Parathyroid adenoma (tissue), 2 donors: ENCODE data around the gene PSMD8.
A peak's percentile ranks its signal among the peaks of the same experiment; 100 is the strongest.

Experiments used
- H2AFZ ChIP-seq: fragments of 300-600 bp; sonication (generic); one replicate; pipeline ENCODE4 v1.7.0; 2017; ENCODE audit warnings: antibody characterized with exemption, mild to moderate bottlenecking
- H3K27ac ChIP-seq: fragments of 300-600 bp; sonication (generic); one replicate; pipeline ENCODE4 v1.7.0; 2017
- H3K27me3 ChIP-seq: fragments of 300-600 bp; sonication (generic); one replicate; pipeline ENCODE4 v1.7.0; 2017; ENCODE audit warnings: low read length; ENCODE audit not compliant: control insufficient read depth, insufficient read depth
- H3K36me3 ChIP-seq: fragments of 300-600 bp; sonication (generic); one replicate; pipeline ENCODE4 v1.7.0; 2017; ENCODE audit warnings: low read length; ENCODE audit not compliant: control insufficient read depth, insufficient read depth
- H3K4me1 ChIP-seq: fragments of 300-600 bp; sonication (generic); one replicate; pipeline ENCODE4 v1.7.0; 2017; ENCODE audit warnings: control low read depth
- H3K4me2 ChIP-seq: fragments of 300-600 bp; sonication (generic); one replicate; pipeline ENCODE4 v1.7.0; 2017; ENCODE audit warnings: low read length
- H3K4me3 ChIP-seq: fragments of 300-600 bp; sonication (generic); one replicate; pipeline ENCODE4 v1.7.0; 2017; ENCODE audit warnings: low read depth, low read length
- H3K79me2 ChIP-seq: fragments of 300-600 bp; sonication (generic); one replicate; pipeline ENCODE4 v1.7.0; 2017; ENCODE audit warnings: control low read depth
- H3K9ac ChIP-seq: fragments of 300-600 bp; sonication (generic); one replicate; pipeline ENCODE4 v1.7.0; 2017; ENCODE audit warnings: mild to moderate bottlenecking
- H3K9me3 ChIP-seq: fragments of 300-600 bp; sonication (generic); one replicate; pipeline ENCODE4 v1.7.0; 2017; ENCODE audit warnings: low read length; ENCODE audit not compliant: control insufficient read depth
- TF ChIP-seq, protein P1 (sequence below): fragments of 300-600 bp; sonication (generic); IDR thresholded peaks from one replicate; pipeline ENCODE4 v1.7.0; 2017; ENCODE audit warnings: antibody characterized with exemption, mild to moderate bottlenecking
- donor health status: primary hyperparathyroidism.

Gene PSMD8

DNA sequence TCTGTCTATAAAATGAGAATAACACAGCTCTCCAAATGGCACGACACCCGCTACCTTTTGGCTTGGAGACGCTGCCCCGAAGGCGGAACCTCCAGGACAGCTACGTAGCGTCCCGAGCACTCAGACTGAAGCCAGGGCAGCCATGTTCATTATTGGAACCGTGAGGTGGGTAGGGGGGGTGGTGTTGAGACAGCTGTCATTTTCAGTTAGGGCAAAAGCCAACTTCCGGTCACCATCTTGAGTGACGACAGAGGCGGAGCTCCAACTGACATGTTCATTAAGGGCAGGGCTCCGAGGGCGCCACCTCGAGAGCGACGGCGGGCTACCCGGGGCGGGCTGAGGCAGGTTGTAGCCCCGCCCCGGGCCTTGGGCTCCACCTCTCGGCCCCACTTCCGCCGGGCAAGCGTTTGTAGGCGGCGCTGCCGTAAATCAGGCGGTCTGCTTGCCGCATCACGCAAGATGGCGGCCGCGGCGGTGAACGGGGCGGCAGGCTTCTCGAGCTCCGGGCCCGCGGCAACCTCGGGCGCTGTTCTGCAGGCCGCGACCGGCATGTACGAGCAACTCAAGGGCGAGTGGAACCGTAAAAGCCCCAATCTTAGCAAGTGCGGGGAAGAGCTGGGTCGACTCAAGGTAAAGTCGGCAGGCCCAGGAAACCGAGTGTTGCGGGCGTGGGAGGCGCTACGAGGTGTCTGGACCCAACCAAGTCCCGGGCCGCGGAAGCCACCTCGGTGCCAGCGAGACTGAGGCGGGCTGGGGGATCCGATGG is at the start of gene PSMD8:
TSS of gene PSMD8 (plus strand) at position 240 of the 766 bp plus-strand sequence. CDS start at position 271, 31 bp downstream.
- Histone ChIP-seq H3K4me1 (peaks cover 9% of the 10 kb centered on the region), H3K79me2 (peaks cover 39% of the 10 kb centered on the region), H3K4me2 (peak within 1 kb of the TSS; percentile 89), H2AFZ (peak within 1 kb of the TSS; percentile 98), H3K9ac (peak within 1 kb of the TSS; percentile 85), H3K27me3 (no peaks in the 10 kb centered on the region), H3K4me3 (peak within 1 kb of the TSS; percentile 87), H3K36me3 (no peaks in the 10 kb centered on the region), H3K27ac (peak within 1 kb of the TSS; percentile 91), H3K9me3 (no peaks in the 10 kb centered on the region)
- TF ChIP-seq, protein P1, sequence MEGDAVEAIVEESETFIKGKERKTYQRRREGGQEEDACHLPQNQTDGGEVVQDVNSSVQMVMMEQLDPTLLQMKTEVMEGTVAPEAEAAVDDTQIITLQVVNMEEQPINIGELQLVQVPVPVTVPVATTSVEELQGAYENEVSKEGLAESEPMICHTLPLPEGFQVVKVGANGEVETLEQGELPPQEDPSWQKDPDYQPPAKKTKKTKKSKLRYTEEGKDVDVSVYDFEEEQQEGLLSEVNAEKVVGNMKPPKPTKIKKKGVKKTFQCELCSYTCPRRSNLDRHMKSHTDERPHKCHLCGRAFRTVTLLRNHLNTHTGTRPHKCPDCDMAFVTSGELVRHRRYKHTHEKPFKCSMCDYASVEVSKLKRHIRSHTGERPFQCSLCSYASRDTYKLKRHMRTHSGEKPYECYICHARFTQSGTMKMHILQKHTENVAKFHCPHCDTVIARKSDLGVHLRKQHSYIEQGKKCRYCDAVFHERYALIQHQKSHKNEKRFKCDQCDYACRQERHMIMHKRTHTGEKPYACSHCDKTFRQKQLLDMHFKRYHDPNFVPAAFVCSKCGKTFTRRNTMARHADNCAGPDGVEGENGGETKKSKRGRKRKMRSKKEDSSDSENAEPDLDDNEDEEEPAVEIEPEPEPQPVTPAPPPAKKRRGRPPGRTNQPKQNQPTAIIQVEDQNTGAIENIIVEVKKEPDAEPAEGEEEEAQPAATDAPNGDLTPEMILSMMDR, result peak; percentile 59

DNA sequence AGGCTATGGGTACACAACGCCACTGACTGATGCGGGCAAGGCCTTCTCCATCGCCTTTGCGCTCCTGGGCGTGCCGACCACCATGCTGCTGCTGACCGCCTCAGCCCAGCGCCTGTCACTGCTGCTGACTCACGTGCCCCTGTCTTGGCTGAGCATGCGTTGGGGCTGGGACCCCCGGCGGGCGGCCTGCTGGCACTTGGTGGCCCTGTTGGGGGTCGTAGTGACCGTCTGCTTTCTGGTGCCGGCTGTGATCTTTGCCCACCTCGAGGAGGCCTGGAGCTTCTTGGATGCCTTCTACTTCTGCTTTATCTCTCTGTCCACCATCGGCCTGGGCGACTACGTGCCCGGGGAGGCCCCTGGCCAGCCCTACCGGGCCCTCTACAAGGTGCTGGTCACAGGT is 47.8 kb upstream of the PSMD8 start:
- TF ChIP-seq, protein P1, result no peak
- H2AFZ ChIP-seq, result no peak overlapping the region
- no peaks in the 10 kb centered on the region for H3K9me3 ChIP-seq
- H3K9ac ChIP-seq, result no peak overlapping the region
- H3K27me3 ChIP-seq, result no peaks in the 10 kb centered on the region
- no peaks in the 10 kb centered on the region for H3K79me2 ChIP-seq
- H3K4me2 ChIP-seq, result no peak overlapping the region
- H3K4me1 ChIP-seq, result no peaks in the 10 kb centered on the region
- H3K36me3 ChIP-seq, result no peaks in the 10 kb centered on the region
- no peak overlapping the region for H3K27ac ChIP-seq
- H3K4me3 ChIP-seq, result no peak overlapping the region

DNA sequence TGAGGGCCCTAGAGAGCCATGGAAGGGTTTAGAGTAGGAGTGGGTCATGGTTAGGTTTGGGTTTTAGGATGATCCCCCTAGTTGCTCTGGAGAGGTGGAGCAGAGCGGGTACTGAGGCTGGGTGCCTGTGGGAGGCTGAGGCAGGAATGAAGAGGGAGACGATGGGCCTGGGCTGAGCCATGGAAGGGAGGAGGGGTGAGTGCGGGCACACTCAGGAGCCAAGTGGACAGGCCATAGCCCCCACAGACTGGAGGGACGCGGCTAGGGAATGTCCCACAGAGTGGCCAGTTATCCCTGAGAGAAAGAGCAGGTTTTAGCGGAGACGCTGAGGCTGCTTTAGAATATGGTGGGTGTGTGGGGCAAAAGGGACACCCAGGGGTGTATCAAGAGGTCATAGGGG is 44.7 kb upstream of the PSMD8 start:
- Histone ChIP-seq H3K4me1 (no peaks in the 10 kb centered on the region), H3K27me3 (no peaks in the 10 kb centered on the region), H3K4me3 (no peak overlapping the region), H2AFZ (no peak overlapping the region), H3K27ac (no peak overlapping the region), H3K79me2 (no peaks in the 10 kb centered on the region), H3K9ac (no peak overlapping the region), H3K36me3 (no peaks in the 10 kb centered on the region), H3K9me3 (no peaks in the 10 kb centered on the region), H3K4me2 (no peak overlapping the region)
- TF ChIP-seq, protein P1, result no peak

DNA sequence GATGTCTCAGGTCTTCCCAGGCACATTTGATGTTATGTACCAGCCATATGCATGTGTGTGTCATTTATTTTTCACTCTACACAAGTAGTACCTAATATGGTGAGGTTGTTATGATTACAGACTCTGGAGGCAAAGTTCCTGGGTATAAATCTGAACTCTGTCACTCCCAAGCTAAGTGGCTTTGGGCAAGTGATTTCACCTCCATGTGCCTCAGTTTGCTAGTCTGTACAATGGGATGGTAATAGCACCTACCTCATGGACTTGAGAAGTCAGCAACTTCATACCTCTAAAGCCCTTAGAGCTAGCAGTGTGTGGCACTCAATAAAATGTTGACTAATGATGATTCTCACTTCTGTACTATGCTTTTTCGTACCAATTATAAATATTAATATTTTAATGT is 42.6 kb upstream of the PSMD8 start:
- Histone ChIP-seq H3K4me1 (no peaks in the 10 kb centered on the region), H3K27me3 (no peaks in the 10 kb centered on the region), H3K9me3 (no peaks in the 10 kb centered on the region), H3K9ac (no peak overlapping the region), H3K27ac (no peak overlapping the region), H3K4me2 (no peak overlapping the region), H2AFZ (no peak overlapping the region), H3K4me3 (no peak overlapping the region), H3K36me3 (no peaks in the 10 kb centered on the region), H3K79me2 (no peaks in the 10 kb centered on the region)
- TF ChIP-seq, protein P1, result no peak

DNA sequence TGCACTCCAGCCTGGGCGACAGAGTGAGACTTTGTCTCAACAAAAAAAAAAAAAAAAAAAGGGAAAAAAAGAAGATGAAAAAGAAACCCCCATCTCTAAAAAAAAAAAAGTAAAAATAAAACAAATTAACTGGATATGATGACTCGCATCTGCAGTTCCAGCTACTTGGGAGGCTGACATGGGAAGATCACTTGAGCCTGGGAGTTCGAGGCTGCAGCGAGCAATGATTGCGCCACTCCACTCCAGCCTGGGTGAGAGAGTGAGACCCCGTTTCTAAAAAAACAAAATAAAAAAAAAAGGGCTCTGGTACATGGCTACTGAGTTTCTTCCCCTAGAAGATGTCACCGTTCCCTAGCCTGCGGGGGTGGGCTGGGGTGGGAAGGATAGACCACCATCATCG is 41.1 kb upstream of the PSMD8 start:
- no peaks in the 10 kb centered on the region for H3K36me3 ChIP-seq
- TF ChIP-seq, protein P1, result no peak
- H3K9me3 ChIP-seq, result no peaks in the 10 kb centered on the region
- H3K79me2 ChIP-seq, result no peaks in the 10 kb centered on the region
- no peak overlapping the region for H3K4me3 ChIP-seq
- H3K9ac ChIP-seq, result no peak overlapping the region
- H2AFZ ChIP-seq, result no peak overlapping the region
- no peaks in the 10 kb centered on the region for H3K4me1 ChIP-seq
- no peak overlapping the region for H3K4me2 ChIP-seq
- no peak overlapping the region for H3K27ac ChIP-seq
- no peaks in the 10 kb centered on the region for H3K27me3 ChIP-seq
